Measurements from ENCODE around the gene SSH2.

The SSH2 gene

GRCh38 chr17:29583324-29584248, 346.4 kb downstream of the SSH2 start:
- no peak for DNase-seq

DNA sequence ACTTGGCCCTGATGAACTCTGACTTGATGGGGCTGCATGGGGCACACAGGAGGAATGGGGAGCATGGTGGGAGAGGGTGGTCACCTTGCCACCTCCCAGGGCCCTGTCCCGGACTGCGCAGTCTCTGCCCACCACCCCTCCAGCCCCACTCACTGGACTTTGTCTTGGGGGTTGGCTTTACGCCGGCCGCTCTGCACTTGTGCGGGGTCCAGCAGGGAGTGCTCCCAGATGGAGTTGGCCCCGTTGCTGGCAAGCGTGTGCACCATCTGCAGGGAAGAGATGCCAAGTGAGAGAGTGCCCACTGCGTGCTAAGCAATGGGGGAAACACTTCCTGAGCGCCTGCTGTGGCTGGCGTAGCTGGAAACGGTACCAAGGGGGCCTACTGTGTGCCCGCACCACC, 347.3 kb downstream of the SSH2 start:
- no peak for DNase-seq

DNA sequence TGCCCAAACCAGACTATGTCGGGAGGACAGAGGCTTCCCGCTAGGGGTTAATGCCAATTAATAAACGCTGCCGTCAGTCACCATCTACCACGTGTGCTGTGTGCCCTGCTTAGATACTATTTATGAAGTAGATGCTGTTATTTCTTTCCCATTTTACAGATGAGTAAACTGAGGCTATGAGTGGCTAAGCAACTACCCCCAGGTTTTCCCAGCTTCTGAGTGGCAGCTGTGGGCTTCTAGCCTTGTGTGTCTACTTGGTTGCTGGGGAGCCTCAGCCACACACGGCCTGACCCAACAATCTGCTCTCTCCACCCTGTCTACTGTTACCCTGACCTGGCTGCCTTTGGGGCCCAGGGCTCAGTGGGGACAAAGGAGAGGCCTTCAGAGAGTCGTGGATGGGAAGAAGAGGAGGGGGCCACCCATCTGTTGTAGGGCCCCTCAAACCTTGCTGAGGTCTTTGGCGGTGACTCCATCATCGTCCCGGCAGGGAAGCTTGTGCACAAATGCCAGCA, 347.7 kb downstream of the SSH2 start:
- DNase-seq: no peak

GRCh38 chr17:29581583-29582253, 348.3 kb downstream of the SSH2 start:
- no peak for DNase-seq

GRCh38 chr17:29579866-29580771, 349.9 kb downstream of the SSH2 start:
- no peak for DNase-seq

DNA sequence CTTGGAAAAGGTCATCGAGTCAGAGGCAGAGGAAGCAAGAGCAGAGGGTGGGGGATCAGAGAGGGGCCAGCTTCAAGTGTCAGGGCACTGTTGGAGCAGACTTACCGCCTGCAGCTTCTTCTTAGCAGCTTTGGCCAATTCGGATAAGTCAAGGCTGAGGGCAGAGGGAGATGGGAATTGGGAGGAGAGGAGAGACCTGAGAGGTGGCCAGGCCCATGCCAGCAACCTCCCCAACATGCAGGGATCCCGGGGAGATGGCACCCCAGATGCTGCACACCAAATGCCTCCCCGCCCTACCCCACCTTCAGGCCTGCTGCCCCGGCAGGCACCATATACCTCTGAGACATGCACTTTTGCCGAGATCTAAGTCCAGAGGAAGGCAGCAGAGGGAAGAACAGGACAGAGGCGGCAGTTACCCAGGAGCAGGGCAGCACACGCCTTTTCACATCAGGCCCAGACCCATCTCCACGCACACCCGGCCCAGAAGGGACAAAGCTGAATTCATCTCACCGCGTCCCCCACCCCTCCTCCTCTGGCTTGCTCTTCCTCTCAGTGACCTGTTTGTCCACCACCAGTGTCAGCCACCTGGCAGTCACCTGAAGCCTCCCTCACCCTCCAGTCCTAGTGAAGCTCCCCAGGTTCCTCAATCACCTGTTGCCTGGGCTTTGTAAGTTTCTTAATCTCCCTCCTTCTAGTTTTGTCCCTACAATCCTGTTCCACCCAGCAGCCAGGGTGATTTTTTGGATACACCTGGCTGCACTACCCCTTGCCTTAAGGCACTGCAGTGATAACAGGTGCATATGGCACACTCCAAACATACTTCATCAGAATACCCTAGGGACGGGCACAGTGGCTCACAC, 351.2 kb downstream of the SSH2 start:
- DNase-seq: no peak

- no peak for DNase-seq
These were observed 352.4 kb downstream of the SSH2 start for GRCh38 chr17:29577385-29578211.

DNA sequence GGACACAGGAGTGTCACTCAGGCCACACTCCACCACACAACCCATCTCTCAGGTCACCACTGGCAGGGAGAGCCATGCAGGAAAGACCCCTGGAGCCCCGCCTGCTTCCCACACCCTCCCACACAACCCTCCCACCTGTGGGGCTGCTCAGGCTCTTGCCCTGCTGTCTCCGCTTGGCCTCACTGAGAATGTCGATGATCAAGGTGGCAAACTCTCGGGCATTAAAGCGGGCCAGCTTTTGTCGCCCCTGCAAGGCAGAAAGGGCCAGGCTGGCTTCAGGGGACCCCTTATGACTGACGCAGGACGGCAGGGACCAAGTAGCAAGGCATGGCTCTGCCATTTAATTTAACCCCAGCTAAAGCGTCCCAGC, 353.0 kb downstream of the SSH2 start:
- no peak for DNase-seq

GRCh38 chr17:29576214-29577000, 353.6 kb downstream of the SSH2 start:
- DNase-seq: no peak
